HFF-Myc (cell line): ENCODE data around the gene CLCN5.

Experiments
- DNase-seq: peaks from one replicate; pipeline ENCODE4 v3.0.0-alpha.2; 2011; ENCODE audit warnings: low read depth; ENCODE audit errors: extremely low read depth
- H3K4me3 ChIP-seq: replicated peaks from 2 replicates; pipeline ENCODE4 v1.5.1; 2011; ENCODE audit warnings: low read depth, mild to moderate bottlenecking, control low read depth, low read length
- CTCF ChIP-seq: IDR thresholded peaks from 2 replicates; pipeline ENCODE4 v1.5.1; 2012; ENCODE audit warnings: mild to moderate bottlenecking, low read depth, low read length, control low read depth; ENCODE audit errors: missing control alignments

CLCN5 gene

GRCh38 chrX:49991758-49992157 lies 69.4 kb downstream of the CLCN5 start:
- DNase-seq: peak; percentile 10
- H3K4me3 ChIP-seq: no peak overlapping the region
- TF ChIP-seq CTCF: no peak

DNA sequence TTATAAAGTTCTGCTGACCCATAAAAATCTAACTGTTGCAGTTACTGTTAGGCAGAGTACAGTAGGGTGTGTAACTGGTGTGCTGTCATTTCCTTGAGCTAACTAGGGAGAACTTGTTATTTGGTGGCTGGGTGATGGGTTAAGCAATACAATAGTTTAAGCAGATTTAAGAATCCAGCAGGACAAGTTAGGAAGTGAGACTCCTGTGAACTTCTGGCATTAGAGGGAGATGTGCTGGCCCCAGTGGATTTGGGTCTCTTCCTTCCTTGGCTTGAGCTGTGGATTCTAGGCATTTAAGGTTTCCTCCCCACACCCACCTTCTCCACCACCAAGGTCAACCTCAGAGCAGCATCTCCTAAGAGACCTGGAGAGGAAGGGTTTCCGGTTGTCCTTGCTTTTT lies 70.5 kb downstream of the CLCN5 start:
- H3K4me3 ChIP-seq: no peak overlapping the region
- DNase-seq: no peak
- TF ChIP-seq CTCF: no peak

DNA sequence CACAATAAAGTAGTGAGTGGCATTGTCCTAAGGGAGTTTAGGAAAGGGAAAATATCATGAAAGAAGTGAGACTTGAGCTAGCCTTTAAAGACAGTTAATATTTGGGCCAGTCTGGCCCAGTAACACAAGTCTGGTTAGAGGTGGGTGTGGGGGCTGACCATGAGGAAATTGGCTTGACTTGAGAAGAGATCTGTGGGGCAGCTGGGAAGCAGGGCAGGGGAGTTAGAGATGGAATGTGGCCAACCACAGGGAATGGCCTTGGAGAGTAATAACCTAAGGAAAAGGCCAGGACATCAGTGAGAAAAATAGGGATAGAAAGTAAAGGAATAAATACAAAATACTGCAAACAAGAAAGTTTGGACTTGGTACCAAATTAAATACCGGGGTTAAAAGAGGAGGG lies 71.3 kb downstream of the CLCN5 start:
- H3K4me3 ChIP-seq: no peak overlapping the region
- no peak for DNase-seq
- no peak for TF ChIP-seq CTCF

GRCh38 chrX:49995107-49995731 lies 72.8 kb downstream of the CLCN5 start:
- TF ChIP-seq CTCF: no peak
- DNase-seq: peak; percentile 26
- H3K4me3 ChIP-seq: no peak overlapping the region

DNA sequence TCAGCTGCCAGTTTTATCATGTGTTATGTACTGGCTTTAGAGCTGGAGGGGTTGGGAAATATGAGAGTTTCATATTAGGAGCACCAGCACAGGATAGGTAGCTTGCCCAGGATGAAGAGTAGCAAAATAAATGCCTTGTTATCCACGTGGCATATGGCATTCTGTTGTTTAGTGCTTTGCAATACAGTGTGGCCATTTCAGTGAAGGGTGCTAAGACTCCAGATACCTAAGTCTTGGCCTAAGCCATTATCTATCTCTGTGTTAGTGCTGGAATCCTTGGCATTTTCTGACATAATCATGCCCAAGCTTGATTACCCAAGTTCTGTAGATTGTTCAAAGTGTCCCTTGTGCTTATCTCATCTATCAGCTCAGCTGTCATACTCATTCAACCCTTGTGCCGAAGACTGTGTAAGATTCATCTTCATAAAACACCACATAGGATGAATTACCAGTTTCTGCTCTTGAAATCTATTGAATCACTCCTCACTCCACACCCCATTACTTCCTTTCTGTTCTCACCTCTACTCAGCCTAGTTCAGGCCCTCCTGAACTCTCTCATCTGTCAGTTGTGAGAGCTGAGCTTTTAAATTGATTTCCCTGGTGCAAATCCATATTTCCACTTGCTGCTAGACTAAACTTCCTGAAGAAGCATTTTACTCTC lies 73.5 kb downstream of the CLCN5 start:
- no peak for DNase-seq
- no peak for TF ChIP-seq CTCF
- H3K4me3 ChIP-seq: no peak overlapping the region

- no peak for DNase-seq
- H3K4me3 ChIP-seq: no peak overlapping the region
- no peak for TF ChIP-seq CTCF
These were observed 74.1 kb downstream of the CLCN5 start for GRCh38 chrX:49996474-49996873.
